ENCODE results near the gene ANKRD31.

ANKRD31 gene

GRCh38 chr5:75052192-75053053 is 184.3 kb downstream of the ANKRD31 start, which contains the start of gene GCNT4:
Gene GCNT4, minus strand, starts transcription at chr5:75052558. Its CDS starts 22,521 bp downstream, at chr5:75030037.
- Mint-ChIP-seq H3K4me1 (ENCODE audit: low read depth) (peaks cover 86% of the 10 kb centered on the region), H3K27ac (peak within 1 kb of the TSS; percentile 88), H3K27me3 (peaks cover 14% of the 10 kb centered on the region), H3K36me3 (ENCODE audit: low read depth) (no peaks in the 10 kb centered on the region), H3K4me3 (peak within 1 kb of the TSS; percentile 88), H3K9me3 (no peaks in the 10 kb centered on the region)
- peak; percentile 74 for DNase-seq

DNA sequence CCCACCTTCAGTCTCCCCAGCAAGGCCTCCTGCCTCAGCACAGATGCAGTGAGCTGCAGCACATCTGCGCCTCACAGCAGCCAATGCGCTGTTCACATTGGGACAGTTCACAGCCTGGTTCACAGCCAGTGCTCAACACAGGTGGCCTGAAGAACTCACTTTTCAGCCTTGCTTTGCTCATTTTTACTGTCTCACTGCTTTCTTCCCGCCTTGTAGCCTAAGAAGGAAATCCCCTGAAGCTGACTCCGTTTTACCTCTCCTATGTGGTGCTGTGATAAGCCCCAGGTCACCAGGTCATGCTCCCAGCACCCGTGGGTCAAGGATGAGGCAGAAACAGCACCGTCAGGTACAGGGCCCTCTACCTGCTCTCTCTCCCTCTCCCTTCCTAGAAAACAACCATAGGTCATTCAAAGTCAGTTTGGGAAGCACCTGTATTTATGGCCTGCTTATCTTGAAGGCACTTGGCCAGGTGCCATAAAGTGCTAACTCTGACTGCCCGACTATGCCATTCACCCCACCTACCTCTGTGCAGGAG is 185.4 kb downstream of the ANKRD31 start:
- peak overlapping the region; percentile 88 for H3K4me3 Mint-ChIP-seq
- no peaks in the 10 kb centered on the region for H3K9me3 Mint-ChIP-seq
- peaks cover 79% of the 10 kb centered on the region for H3K4me1 Mint-ChIP-seq (ENCODE audit: low read depth)
- DNase-seq = peak; percentile 59
- H3K36me3 Mint-ChIP-seq (ENCODE audit: low read depth) = peaks cover 4% of the 10 kb centered on the region
- peaks cover 14% of the 10 kb centered on the region for H3K27me3 Mint-ChIP-seq
- H3K27ac Mint-ChIP-seq = peak overlapping the region; percentile 88

DNA sequence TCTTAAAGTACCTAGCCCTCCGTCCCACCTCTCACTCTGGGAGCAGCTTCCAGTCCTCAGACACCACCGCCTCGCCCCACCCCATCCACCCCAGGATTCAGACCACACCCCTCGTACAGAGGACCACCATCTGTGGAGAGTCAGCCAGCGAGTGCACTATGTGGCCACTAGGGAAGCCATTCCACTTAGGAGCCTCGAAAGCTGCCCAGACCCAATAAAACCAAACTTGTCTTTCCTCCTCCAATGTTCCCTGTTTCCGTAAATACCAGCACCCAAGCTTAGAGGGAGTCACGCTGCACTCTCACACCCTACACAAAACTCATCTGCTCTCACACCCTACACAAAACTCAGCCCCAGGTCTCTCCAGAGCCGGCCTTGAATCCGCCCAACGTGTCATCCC is 186.3 kb downstream of the ANKRD31 start:
- Mint-ChIP-seq H3K27me3 (peaks cover 14% of the 10 kb centered on the region), H3K4me3 (peak overlapping the region; percentile 88), H3K36me3 (ENCODE audit: low read depth) (peaks cover 12% of the 10 kb centered on the region), H3K4me1 (ENCODE audit: low read depth) (peaks cover 77% of the 10 kb centered on the region), H3K27ac (peak overlapping the region; percentile 88), H3K9me3 (no peaks in the 10 kb centered on the region)
- DNase-seq = peak; percentile 46

GRCh38 chr5:75049456-75050351 is 187.0 kb downstream of the ANKRD31 start:
- DNase-seq = peak; percentile 68
- peaks cover 16% of the 10 kb centered on the region for H3K36me3 Mint-ChIP-seq (ENCODE audit: low read depth)
- peaks cover 78% of the 10 kb centered on the region for H3K4me1 Mint-ChIP-seq (ENCODE audit: low read depth)
- no peaks in the 10 kb centered on the region for H3K9me3 Mint-ChIP-seq
- H3K27ac Mint-ChIP-seq = peak overlapping the region; percentile 29
- H3K4me3 Mint-ChIP-seq = peak overlapping the region; percentile 88
- H3K27me3 Mint-ChIP-seq = peaks cover 9% of the 10 kb centered on the region

DNA sequence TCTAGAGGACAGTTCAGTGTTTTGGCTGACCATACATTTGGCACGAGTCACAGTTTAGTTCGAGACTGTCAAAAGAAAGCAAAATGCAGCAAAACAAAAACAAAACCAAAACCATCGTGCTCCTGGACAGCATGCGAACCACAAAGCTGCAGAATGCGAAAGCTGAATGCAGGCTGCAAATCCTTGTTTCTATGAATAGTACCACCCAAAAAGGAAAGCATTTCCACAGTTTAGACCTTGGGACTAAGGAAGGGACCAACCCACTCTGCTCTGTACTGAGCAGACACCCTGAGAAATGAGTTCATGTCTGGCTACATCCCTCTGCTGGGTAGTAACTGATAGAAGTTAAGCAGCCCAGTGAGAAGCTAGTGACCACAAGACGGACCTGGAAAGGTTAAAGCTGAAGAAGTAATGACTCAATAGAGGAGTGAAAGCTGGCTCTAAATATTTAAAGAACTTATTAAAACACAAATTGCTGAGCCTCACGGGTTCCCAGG is 188.2 kb downstream of the ANKRD31 start:
- Mint-ChIP-seq H3K27ac (peak overlapping the region; percentile 55), H3K4me1 (ENCODE audit: low read depth) (peaks cover 73% of the 10 kb centered on the region), H3K4me3 (peak overlapping the region; percentile 44), H3K9me3 (no peaks in the 10 kb centered on the region), H3K27me3 (no peaks in the 10 kb centered on the region), H3K36me3 (ENCODE audit: low read depth) (peaks cover 25% of the 10 kb centered on the region)
- no peak for DNase-seq

DNA sequence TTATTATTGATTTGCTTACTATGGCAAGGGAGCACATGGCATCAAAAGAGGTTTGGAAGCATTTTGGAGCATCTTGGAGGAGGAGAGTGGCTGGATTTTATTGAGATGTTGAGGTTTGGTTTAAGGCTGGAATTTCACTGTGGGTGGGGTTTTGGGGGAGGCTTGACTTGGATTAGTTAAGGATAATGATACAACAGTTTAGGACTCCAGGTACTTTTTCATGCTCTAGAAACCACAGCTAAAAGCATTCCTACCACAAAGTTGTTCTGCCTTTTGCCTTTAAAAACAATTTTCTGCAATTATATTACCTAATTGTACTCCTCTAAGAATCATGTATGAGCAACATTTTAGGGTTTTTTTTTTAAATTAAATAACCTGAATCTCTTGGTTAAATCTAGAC is 189.3 kb downstream of the ANKRD31 start:
- no peak for DNase-seq
- Mint-ChIP-seq H3K9me3 (no peaks in the 10 kb centered on the region), H3K27me3 (no peaks in the 10 kb centered on the region), H3K4me1 (ENCODE audit: low read depth) (peaks cover 73% of the 10 kb centered on the region), H3K4me3 (no peak overlapping the region), H3K36me3 (ENCODE audit: low read depth) (peaks cover 36% of the 10 kb centered on the region), H3K27ac (no peak overlapping the region)

GRCh38 chr5:75046366-75047142 is 190.1 kb downstream of the ANKRD31 start:
- Mint-ChIP-seq H3K36me3 (ENCODE audit: low read depth) (peaks cover 41% of the 10 kb centered on the region), H3K4me3 (no peak overlapping the region)
- DNase-seq = no peak

GRCh38 chr5:75045071-75045470 is 191.6 kb downstream of the ANKRD31 start:
- Mint-ChIP-seq H3K36me3 (ENCODE audit: low read depth) (peaks cover 47% of the 10 kb centered on the region), H3K4me1 (ENCODE audit: low read depth) (peaks cover 58% of the 10 kb centered on the region), H3K9me3 (no peaks in the 10 kb centered on the region), H3K27me3 (no peaks in the 10 kb centered on the region), H3K27ac (no peak overlapping the region), H3K4me3 (no peak overlapping the region)
- no peak for DNase-seq

More at GRCh38 chr5:75046366-75047142, 190.1 kb downstream of the ANKRD31 start:
- Mint-ChIP-seq H3K27me3 (no peaks in the 10 kb centered on the region), H3K9me3 (no peaks in the 10 kb centered on the region), H3K27ac (no peak overlapping the region), H3K4me1 (ENCODE audit: low read depth) (peaks cover 69% of the 10 kb centered on the region)

DNA sequence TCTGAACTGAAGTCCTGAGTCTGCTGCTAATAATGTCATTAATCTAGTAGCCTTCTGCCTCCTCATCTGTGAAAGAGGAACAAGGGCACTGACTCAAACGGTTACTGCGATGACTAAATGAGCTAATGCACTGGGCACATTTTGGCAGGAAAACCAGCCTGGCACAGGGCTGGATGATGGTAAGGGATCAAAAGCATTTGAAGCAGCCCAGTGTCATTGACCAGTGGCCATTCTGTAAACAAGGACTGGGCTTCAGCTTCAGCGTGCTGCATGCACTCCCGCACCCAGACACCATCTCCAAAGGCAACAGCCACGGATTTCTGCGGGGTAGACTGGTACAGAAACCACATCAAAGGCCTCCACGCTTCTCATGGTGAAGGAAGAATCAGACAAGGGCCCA is 192.3 kb downstream of the ANKRD31 start:
- Mint-ChIP-seq H3K27ac (no peak overlapping the region), H3K9me3 (no peaks in the 10 kb centered on the region), H3K4me1 (ENCODE audit: low read depth) (peaks cover 51% of the 10 kb centered on the region), H3K27me3 (no peaks in the 10 kb centered on the region), H3K4me3 (no peak overlapping the region), H3K36me3 (ENCODE audit: low read depth) (peaks cover 47% of the 10 kb centered on the region)
- no peak for DNase-seq

- no peak overlapping the region for H3K4me3 Mint-ChIP-seq
- no peak for DNase-seq
- peaks cover 47% of the 10 kb centered on the region for H3K36me3 Mint-ChIP-seq (ENCODE audit: low read depth)
- no peaks in the 10 kb centered on the region for H3K9me3 Mint-ChIP-seq
- H3K27me3 Mint-ChIP-seq = no peaks in the 10 kb centered on the region
- peaks cover 45% of the 10 kb centered on the region for H3K4me1 Mint-ChIP-seq (ENCODE audit: low read depth)
- H3K27ac Mint-ChIP-seq = no peak overlapping the region
These were observed 192.9 kb downstream of the ANKRD31 start for GRCh38 chr5:75043633-75044264.

GRCh38 chr5:75042522-75042921 is 194.2 kb downstream of the ANKRD31 start:
- no peak for DNase-seq

GRCh38 chr5:75040973-75041372 is 195.7 kb downstream of the ANKRD31 start:
- Mint-ChIP-seq H3K4me1 (ENCODE audit: low read depth) (peaks cover 46% of the 10 kb centered on the region), H3K36me3 (ENCODE audit: low read depth) (peaks cover 50% of the 10 kb centered on the region), H3K9me3 (no peaks in the 10 kb centered on the region), H3K4me3 (no peak overlapping the region), H3K27me3 (no peaks in the 10 kb centered on the region), H3K27ac (no peak overlapping the region)
- no peak for DNase-seq

More at GRCh38 chr5:75042522-75042921, 194.2 kb downstream of the ANKRD31 start:
- no peaks in the 10 kb centered on the region for H3K27me3 Mint-ChIP-seq
- peaks cover 40% of the 10 kb centered on the region for H3K4me1 Mint-ChIP-seq (ENCODE audit: low read depth)
- no peaks in the 10 kb centered on the region for H3K9me3 Mint-ChIP-seq
- H3K27ac Mint-ChIP-seq = no peak overlapping the region
- H3K4me3 Mint-ChIP-seq = no peak overlapping the region
- H3K36me3 Mint-ChIP-seq (ENCODE audit: low read depth) = peaks cover 47% of the 10 kb centered on the region

GRCh38 chr5:75037106-75037505 is 199.6 kb downstream of the ANKRD31 start:
- Mint-ChIP-seq H3K4me1 (ENCODE audit: low read depth) (peaks cover 57% of the 10 kb centered on the region), H3K9me3 (no peaks in the 10 kb centered on the region), H3K4me3 (no peak overlapping the region), H3K27ac (peak overlapping the region; percentile 66), H3K36me3 (ENCODE audit: low read depth) (peaks cover 17% of the 10 kb centered on the region), H3K27me3 (no peaks in the 10 kb centered on the region)
- DNase-seq = no peak

Measured in activated T-cell treated with anti-CD3 and anti-CD28 coated beads, Interleukin-2, amount 50 U/mL, for 24 hours (primary cell).